Measurements from ENCODE around the gene MALL.
"Not testable (repeated sequence)": the region's sequence is repeated elsewhere in the genome, so short reads cannot be mapped to it uniquely, and the experiment has no call there.

DNA sequence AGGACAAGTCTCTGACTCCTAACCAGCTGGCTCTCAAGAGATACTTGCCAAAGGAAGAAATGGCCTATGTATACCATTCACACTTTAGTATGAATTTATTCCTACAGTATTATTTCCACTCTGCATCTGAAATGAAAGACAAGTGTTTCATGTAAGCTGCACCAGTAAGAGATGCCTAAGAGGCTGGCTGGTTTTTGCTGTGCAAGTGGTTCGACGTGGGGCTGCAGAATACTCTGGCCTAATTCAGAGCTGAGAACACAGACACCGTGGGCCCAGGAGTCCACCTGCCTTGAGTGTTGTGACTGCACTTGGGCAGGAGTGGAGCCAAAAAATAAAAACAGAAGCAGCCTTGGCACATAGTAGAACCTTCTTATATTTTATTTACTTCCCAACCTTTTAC is 47.5 kb downstream of the MALL start:
- not testable (repeated sequence) for TF ChIP-seq ZBTB1 (CRISPR knock-in tag; IDR thresholded peaks at IDR 0.05; ENCODE audit: borderline replicate concordance, low read depth); NR2C2 (CRISPR knock-in tag; IDR thresholded peaks at IDR 0.05); NR2C2 (tag; IDR thresholded peaks at IDR 0.05); SPI1 (IDR thresholded peaks at IDR 0.05; ENCODE audit: borderline replicate concordance, low read depth, low read length); ZNF184 (CRISPR knock-in tag; IDR thresholded peaks at IDR 0.05); ZBED1 (IDR thresholded peaks at IDR 0.05); HLTF (IDR thresholded peaks at IDR 0.05); TRIM24 (IDR thresholded peaks at IDR 0.05); ZNF23 (CRISPR knock-in tag; IDR thresholded peaks at IDR 0.05); RAD21 (CRISPR knock-in tag; conservative IDR thresholded peaks at IDR 0.05 in 1 of 2, IDR thresholded peaks at IDR 0.05 in 1 of 2); IRF2 (CRISPR knock-in tag; IDR thresholded peaks at IDR 0.05); TOE1 (IDR thresholded peaks at IDR 0.05; ENCODE audit: borderline replicate concordance); TOE1 (CRISPR knock-in tag; IDR thresholded peaks at IDR 0.05; ENCODE audit: borderline replicate concordance, low read depth)
- TF ChIP-seq, protein P1, sequence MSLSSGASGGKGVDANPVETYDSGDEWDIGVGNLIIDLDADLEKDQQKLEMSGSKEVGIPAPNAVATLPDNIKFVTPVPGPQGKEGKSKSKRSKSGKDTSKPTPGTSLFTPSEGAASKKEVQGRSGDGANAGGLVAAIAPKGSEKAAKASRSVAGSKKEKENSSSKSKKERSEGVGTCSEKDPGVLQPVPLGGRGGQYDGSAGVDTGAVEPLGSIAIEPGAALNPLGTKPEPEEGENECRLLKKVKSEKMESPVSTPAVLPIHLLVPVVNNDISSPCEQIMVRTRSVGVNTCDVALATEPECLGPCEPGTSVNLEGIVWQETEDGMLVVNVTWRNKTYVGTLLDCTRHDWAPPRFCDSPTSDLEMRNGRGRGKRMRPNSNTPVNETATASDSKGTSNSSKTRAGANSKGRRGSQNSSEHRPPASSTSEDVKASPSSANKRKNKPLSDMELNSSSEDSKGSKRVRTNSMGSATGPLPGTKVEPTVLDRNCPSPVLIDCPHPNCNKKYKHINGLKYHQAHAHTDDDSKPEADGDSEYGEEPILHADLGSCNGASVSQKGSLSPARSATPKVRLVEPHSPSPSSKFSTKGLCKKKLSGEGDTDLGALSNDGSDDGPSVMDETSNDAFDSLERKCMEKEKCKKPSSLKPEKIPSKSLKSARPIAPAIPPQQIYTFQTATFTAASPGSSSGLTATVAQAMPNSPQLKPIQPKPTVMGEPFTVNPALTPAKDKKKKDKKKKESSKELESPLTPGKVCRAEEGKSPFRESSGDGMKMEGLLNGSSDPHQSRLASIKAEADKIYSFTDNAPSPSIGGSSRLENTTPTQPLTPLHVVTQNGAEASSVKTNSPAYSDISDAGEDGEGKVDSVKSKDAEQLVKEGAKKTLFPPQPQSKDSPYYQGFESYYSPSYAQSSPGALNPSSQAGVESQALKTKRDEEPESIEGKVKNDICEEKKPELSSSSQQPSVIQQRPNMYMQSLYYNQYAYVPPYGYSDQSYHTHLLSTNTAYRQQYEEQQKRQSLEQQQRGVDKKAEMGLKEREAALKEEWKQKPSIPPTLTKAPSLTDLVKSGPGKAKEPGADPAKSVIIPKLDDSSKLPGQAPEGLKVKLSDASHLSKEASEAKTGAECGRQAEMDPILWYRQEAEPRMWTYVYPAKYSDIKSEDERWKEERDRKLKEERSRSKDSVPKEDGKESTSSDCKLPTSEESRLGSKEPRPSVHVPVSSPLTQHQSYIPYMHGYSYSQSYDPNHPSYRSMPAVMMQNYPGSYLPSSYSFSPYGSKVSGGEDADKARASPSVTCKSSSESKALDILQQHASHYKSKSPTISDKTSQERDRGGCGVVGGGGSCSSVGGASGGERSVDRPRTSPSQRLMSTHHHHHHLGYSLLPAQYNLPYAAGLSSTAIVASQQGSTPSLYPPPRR (CRISPR knock-in tag; IDR thresholded peaks at IDR 0.05; ENCODE audit: borderline replicate concordance), result not testable (repeated sequence)
- TF ChIP-seq, protein P2, sequence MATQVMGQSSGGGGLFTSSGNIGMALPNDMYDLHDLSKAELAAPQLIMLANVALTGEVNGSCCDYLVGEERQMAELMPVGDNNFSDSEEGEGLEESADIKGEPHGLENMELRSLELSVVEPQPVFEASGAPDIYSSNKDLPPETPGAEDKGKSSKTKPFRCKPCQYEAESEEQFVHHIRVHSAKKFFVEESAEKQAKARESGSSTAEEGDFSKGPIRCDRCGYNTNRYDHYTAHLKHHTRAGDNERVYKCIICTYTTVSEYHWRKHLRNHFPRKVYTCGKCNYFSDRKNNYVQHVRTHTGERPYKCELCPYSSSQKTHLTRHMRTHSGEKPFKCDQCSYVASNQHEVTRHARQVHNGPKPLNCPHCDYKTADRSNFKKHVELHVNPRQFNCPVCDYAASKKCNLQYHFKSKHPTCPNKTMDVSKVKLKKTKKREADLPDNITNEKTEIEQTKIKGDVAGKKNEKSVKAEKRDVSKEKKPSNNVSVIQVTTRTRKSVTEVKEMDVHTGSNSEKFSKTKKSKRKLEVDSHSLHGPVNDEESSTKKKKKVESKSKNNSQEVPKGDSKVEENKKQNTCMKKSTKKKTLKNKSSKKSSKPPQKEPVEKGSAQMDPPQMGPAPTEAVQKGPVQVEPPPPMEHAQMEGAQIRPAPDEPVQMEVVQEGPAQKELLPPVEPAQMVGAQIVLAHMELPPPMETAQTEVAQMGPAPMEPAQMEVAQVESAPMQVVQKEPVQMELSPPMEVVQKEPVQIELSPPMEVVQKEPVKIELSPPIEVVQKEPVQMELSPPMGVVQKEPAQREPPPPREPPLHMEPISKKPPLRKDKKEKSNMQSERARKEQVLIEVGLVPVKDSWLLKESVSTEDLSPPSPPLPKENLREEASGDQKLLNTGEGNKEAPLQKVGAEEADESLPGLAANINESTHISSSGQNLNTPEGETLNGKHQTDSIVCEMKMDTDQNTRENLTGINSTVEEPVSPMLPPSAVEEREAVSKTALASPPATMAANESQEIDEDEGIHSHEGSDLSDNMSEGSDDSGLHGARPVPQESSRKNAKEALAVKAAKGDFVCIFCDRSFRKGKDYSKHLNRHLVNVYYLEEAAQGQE (IDR thresholded peaks at IDR 0.05; ENCODE audit: borderline replicate concordance), result not testable (repeated sequence)
- TF ChIP-seq, protein P2 (CRISPR knock-in tag; IDR thresholded peaks at IDR 0.05; ENCODE audit: low read depth), result not testable (repeated sequence)
- TF ChIP-seq, protein P3, sequence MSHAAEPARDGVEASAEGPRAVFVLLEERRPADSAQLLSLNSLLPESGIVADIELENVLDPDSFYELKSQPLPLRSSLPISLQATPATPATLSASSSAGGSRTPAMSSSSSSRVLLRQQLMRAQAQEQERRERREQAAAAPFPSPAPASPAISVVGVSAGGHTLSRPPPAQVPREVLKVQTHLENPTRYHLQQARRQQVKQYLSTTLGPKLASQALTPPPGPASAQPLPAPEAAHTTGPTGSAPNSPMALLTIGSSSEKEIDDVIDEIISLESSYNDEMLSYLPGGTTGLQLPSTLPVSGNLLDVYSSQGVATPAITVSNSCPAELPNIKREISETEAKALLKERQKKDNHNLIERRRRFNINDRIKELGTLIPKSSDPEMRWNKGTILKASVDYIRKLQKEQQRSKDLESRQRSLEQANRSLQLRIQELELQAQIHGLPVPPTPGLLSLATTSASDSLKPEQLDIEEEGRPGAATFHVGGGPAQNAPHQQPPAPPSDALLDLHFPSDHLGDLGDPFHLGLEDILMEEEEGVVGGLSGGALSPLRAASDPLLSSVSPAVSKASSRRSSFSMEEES (CRISPR knock-in tag; IDR thresholded peaks at IDR 0.05), result not testable (repeated sequence)
